OCI-LY1 (cell line): ENCODE results near the gene BGLAP.

Source experiments
- H2AFZ ChIP-seq: fragments of 200-600 bp; sonication (generic), shearing (Covaris generic); 2 replicates; pipeline ENCODE4 v1.6.0; 2014; ENCODE audit warnings: antibody characterized with exemption, mild to moderate bottlenecking, low read length
- H3F3A ChIP-seq: fragments of 200-600 bp; sonication (generic), shearing (Covaris generic); 2 replicates; pipeline ENCODE4 v1.6.0; 2014; ENCODE audit warnings: mild to moderate bottlenecking, antibody characterized with exemption, low read length, moderate library complexity; ENCODE audit not compliant: insufficient read depth
- H3K27ac ChIP-seq: fragments of 200-600 bp; sonication (generic); 2 replicates; pipeline ENCODE4 v1.5.1; 2014; ENCODE audit warnings: low read length, mixed run types, mild to moderate bottlenecking, low read depth; ENCODE audit not compliant: poor library complexity, severe bottlenecking
- H3K27me3 ChIP-seq: fragments of 200-600 bp; sonication (generic); 2 replicates; pipeline ENCODE4 v1.6.0; 2014; ENCODE audit warnings: antibody characterized with exemption, mild to moderate bottlenecking, low read length, moderate library complexity; ENCODE audit not compliant: insufficient read depth
- H3K36me3 ChIP-seq: fragments of 200-600 bp; sonication (generic); 2 replicates; pipeline ENCODE4 v1.6.1; 2014; ENCODE audit warnings: mild to moderate bottlenecking, antibody characterized with exemption, low read length, moderate library complexity, mixed read lengths; ENCODE audit not compliant: insufficient read depth
- H3K4me1 ChIP-seq: fragments of 200-600 bp; sonication (generic); 2 replicates; pipeline ENCODE4 v1.5.1; 2014; ENCODE audit warnings: mild to moderate bottlenecking, low read length, moderate library complexity; ENCODE audit not compliant: insufficient read depth, severe bottlenecking
- H3K4me2 ChIP-seq: fragments of 200-600 bp; sonication (generic), shearing (Covaris generic); 2 replicates; pipeline ENCODE4 v1.6.1; 2014; ENCODE audit warnings: low read length
- H3K4me3 ChIP-seq: fragments of 200-600 bp; sonication (generic); 2 replicates; pipeline ENCODE4 v1.5.1; 2014; ENCODE audit warnings: low read length, low read depth, mild to moderate bottlenecking, mixed read lengths; ENCODE audit not compliant: poor library complexity, severe bottlenecking
- H3K79me2 ChIP-seq: fragments of 200-600 bp; shearing (Covaris generic); 2 replicates; pipeline ENCODE4 v1.6.1; 2016; ENCODE audit warnings: mixed run types, low read length, mixed read lengths; ENCODE audit not compliant: insufficient read depth
- H3K9ac ChIP-seq: fragments of 200-600 bp; sonication (generic), shearing (Covaris generic); 2 replicates; pipeline ENCODE4 v1.6.1; 2014; ENCODE audit warnings: mild to moderate bottlenecking, low read length, mixed read lengths
- H3K9me2 ChIP-seq: fragments of 200-600 bp; sonication (generic), shearing (Covaris generic); 2 replicates; pipeline ENCODE4 v1.6.1; 2014; ENCODE audit warnings: low read depth, mild to moderate bottlenecking, low read length, mixed read lengths
- H3K9me3 ChIP-seq: fragments of 200-600 bp; shearing (Covaris generic); 2 replicates; pipeline ENCODE4 v1.6.1; 2014; ENCODE audit warnings: low read length, mixed read lengths
- H4K20me1 ChIP-seq: fragments of 200-600 bp; sonication (generic), shearing (Covaris generic); 2 replicates; pipeline ENCODE4 v1.6.0; 2016; ENCODE audit warnings: mild to moderate bottlenecking, low read length; ENCODE audit not compliant: insufficient read depth
- CTCF ChIP-seq: fragments of 200-600 bp; sonication (generic), shearing (Covaris generic); IDR thresholded peaks from 2 replicates; pipeline ENCODE4 v1.5.1; 2017; ENCODE audit warnings: mild to moderate bottlenecking, antibody characterized with exemption, low read length, moderate library complexity, mixed read lengths
- EZH2 ChIP-seq: fragments of 200-600 bp; sonication (generic), shearing (Covaris generic); IDR thresholded peaks from 2 replicates; pipeline ENCODE4 v1.8.0; 2017; ENCODE audit warnings: borderline replicate concordance, mixed run types, mild to moderate bottlenecking, antibody characterized with exemption, low read length, moderate library complexity, mixed read lengths

Gene BGLAP

GRCh38 chr1:156217871-156218270 is 24.1 kb upstream of the BGLAP start:
- Histone ChIP-seq H4K20me1 (no peaks in the 10 kb centered on the region), H3K9ac (no peak overlapping the region), H3K4me1 (peaks cover 10% of the 10 kb centered on the region), H3K79me2 (peaks cover 12% of the 10 kb centered on the region; the same call in 1 of the 2 replicates), H3F3A (no peaks in the 10 kb centered on the region), H3K4me3 (no peak overlapping the region), H3K27ac (no peak overlapping the region), H3K9me3 (no peaks in the 10 kb centered on the region), H3K27me3 (no peaks in the 10 kb centered on the region), H3K36me3 (peaks cover 24% of the 10 kb centered on the region; the same call in 1 of the 2 replicates), H2AFZ (no peak overlapping the region), H3K9me2 (no peaks in the 10 kb centered on the region), H3K4me2 (no peak overlapping the region)
- no peak for TF ChIP-seq CTCF
- TF ChIP-seq EZH2 = no peak

GRCh38 chr1:156220226-156220625 is 21.8 kb upstream of the BGLAP start:
- H3K79me2 ChIP-seq = 0 out of 2 replicates have a peak, but pooled peaks cover 5% of the 10 kb centered on the region
- no peak overlapping the region for H3K4me3 ChIP-seq
- H4K20me1 ChIP-seq = no peaks in the 10 kb centered on the region
- no peak overlapping the region for H3K9ac ChIP-seq
- no peak overlapping the region for H2AFZ ChIP-seq
- H3K36me3 ChIP-seq = peaks cover 29% of the 10 kb centered on the region; the same call in 1 of the 2 replicates
- H3K27ac ChIP-seq = no peak overlapping the region
- H3K9me2 ChIP-seq = no peaks in the 10 kb centered on the region
- H3K4me2 ChIP-seq = no peak overlapping the region
- H3K4me1 ChIP-seq = no peaks in the 10 kb centered on the region
- no peaks in the 10 kb centered on the region for H3F3A ChIP-seq
- no peaks in the 10 kb centered on the region for H3K27me3 ChIP-seq
- no peaks in the 10 kb centered on the region for H3K9me3 ChIP-seq
- TF ChIP-seq EZH2 (no peak), CTCF (no peak)

- no peaks in the 10 kb centered on the region for H4K20me1 ChIP-seq
- H3K4me1 ChIP-seq = no peaks in the 10 kb centered on the region
- TF ChIP-seq CTCF (no peak), EZH2 (no peak)
- H3K9ac ChIP-seq = no peak overlapping the region
- H3K9me2 ChIP-seq = no peaks in the 10 kb centered on the region
- H3F3A ChIP-seq = no peaks in the 10 kb centered on the region
- H3K27me3 ChIP-seq = no peaks in the 10 kb centered on the region
- peaks cover 33% of the 10 kb centered on the region; the same call in 1 of the 2 replicates for H3K36me3 ChIP-seq
- no peak overlapping the region for H2AFZ ChIP-seq
- H3K4me2 ChIP-seq = no peak overlapping the region
- no peaks in the 10 kb centered on the region for H3K9me3 ChIP-seq
- H3K27ac ChIP-seq = no peak overlapping the region
- no peak overlapping the region for H3K4me3 ChIP-seq
- H3K79me2 ChIP-seq = 0 out of 2 replicates have a peak, but pooled peaks cover 5% of the 10 kb centered on the region
These were observed 19.8 kb upstream of the BGLAP start for GRCh38 chr1:156221986-156222692.
